Stomach smooth muscle (tissue), 2 donors: ENCODE data around the gene OPN5.

Source experiments
- H3K27ac ChIP-seq: one replicate; pipeline ENCODE4 v1.7.0; 2013; ENCODE audit warnings: mild to moderate bottlenecking, low read length, inconsistent platforms
- H3K27me3 ChIP-seq, 2 donors: one replicate each; pipeline ENCODE4 v1.7.0; 2013; ENCODE audit warnings: low read length in 2 of 2; ENCODE audit not compliant: insufficient read depth in 2 of 2, control insufficient read depth in 1 of 2
- H3K36me3 ChIP-seq, 2 donors: one replicate each; pipeline ENCODE4 v1.7.0; 2013; ENCODE audit warnings: low read length in 2 of 2; ENCODE audit not compliant: control insufficient read depth in 2 of 2, insufficient read depth in 2 of 2
- H3K4me1 ChIP-seq: one replicate; pipeline ENCODE4 v1.7.0; 2013; ENCODE audit warnings: low read length; ENCODE audit not compliant: control insufficient read depth, insufficient read depth
- H3K4me3 ChIP-seq, 2 donors: one replicate each; pipeline ENCODE4 v1.7.0; 2013; ENCODE audit warnings: low read length in 2 of 2
- H3K9ac ChIP-seq, 2 donors: one replicate each; pipeline ENCODE4 v1.7.0; 2013; ENCODE audit warnings: low read length in 2 of 2, mild to moderate bottlenecking in 1 of 2
- H3K9me3 ChIP-seq, 2 donors: one replicate each; pipeline ENCODE4 v1.7.0; 2013; ENCODE audit warnings: low read length in 2 of 2; ENCODE audit not compliant: control insufficient read depth in 2 of 2
- donor health status: healthy.
- donor health status: Pancreatic carcinoma.

The OPN5 gene

DNA sequence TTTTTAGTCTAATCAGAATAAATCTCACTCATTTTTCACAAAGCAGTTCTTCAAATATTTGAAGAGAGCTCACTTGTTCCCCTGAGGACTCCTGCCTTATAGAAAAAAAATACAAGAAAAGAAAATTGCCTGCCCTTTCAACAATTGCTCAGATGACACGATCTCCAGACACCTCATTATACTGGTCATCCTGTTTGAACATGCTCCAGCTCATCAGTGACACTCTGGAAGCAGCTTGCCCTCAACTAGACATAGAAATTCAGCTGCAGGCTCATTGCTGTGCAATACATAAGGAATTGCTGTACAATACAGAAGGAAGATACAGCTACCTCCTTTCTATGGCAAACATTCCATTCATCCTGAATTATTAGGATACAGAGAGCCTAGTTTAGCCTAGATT is 73.1 kb downstream of the OPN5 start:
- Histone ChIP-seq H3K27ac (no peak overlapping the region), H3K36me3 (no peaks in the 10 kb centered on the region), H3K9me3 (no peaks in the 10 kb centered on the region), H3K4me3 (no peak overlapping the region), H3K4me1 (no peaks in the 10 kb centered on the region), H3K9ac (no peak overlapping the region), H3K27me3 (no peaks in the 10 kb centered on the region)

- no peak overlapping the region for H3K9ac ChIP-seq
These were observed 77.3 kb downstream of the OPN5 start for GRCh38 chr6:47859175-47859574.

DNA sequence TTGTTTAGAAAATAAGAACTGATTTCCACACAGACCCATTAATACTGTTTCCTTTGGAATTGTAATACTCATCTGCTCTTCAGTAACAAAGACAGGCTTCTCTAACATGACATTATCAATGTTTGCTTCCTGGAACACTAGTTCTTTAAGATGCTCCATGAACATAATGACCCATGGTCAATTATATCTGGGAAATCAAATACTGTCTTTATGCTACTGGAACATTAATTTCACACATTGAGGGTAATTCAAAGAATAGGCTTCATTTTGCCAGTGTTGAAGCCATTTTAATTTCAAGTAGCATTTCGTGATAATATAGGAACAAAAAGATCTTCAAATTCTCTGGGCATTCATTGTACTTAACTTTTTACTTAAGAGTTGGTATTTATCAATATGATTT is 80.9 kb downstream of the OPN5 start:
- no peak overlapping the region for H3K9ac ChIP-seq
- H3K4me1 ChIP-seq = no peaks in the 10 kb centered on the region
- H3K36me3 ChIP-seq = no peaks in the 10 kb centered on the region
- H3K4me3 ChIP-seq = no peak overlapping the region
- H3K27me3 ChIP-seq = no peaks in the 10 kb centered on the region
- H3K9me3 ChIP-seq = no peaks in the 10 kb centered on the region
- H3K27ac ChIP-seq = no peak overlapping the region

More at GRCh38 chr6:47859175-47859574, 77.3 kb downstream of the OPN5 start:
- H3K4me3 ChIP-seq = no peak overlapping the region
- H3K36me3 ChIP-seq = no peaks in the 10 kb centered on the region
- H3K4me1 ChIP-seq = no peaks in the 10 kb centered on the region
- H3K27me3 ChIP-seq = no peaks in the 10 kb centered on the region
- H3K9me3 ChIP-seq = no peaks in the 10 kb centered on the region
- no peak overlapping the region for H3K27ac ChIP-seq

- H3K9ac ChIP-seq = no peak overlapping the region
- no peaks in the 10 kb centered on the region for H3K9me3 ChIP-seq
- no peak overlapping the region for H3K27ac ChIP-seq
- no peaks in the 10 kb centered on the region for H3K36me3 ChIP-seq
- H3K27me3 ChIP-seq = no peaks in the 10 kb centered on the region
- H3K4me1 ChIP-seq = no peaks in the 10 kb centered on the region
- H3K4me3 ChIP-seq = no peak overlapping the region
These were observed 83.4 kb downstream of the OPN5 start for GRCh38 chr6:47865206-47865605.

- Histone ChIP-seq H3K36me3 (no peaks in the 10 kb centered on the region), H3K27me3 (no peaks in the 10 kb centered on the region), H3K27ac (no peak overlapping the region), H3K4me3 (no peak overlapping the region), H3K4me1 (no peaks in the 10 kb centered on the region), H3K9ac (no peak overlapping the region), H3K9me3 (no peaks in the 10 kb centered on the region)
These were observed 93.8 kb downstream of the OPN5 start for GRCh38 chr6:47875593-47875992.
